Neural progenitor cell (in vitro differentiated cells): Measurements from ENCODE around the gene ATG16L2.

Experiments used
- CTCF ChIP-seq: fragments of 200-600 bp; sonication (generic); IDR thresholded peaks from 2 replicates; pipeline ENCODE4 v1.5.1; 2017; ENCODE audit warnings: antibody characterized with exemption, mild to moderate bottlenecking
- EZH2 ChIP-seq: fragments of 200-600 bp; sonication (generic); IDR thresholded peaks from 2 replicates; pipeline ENCODE4 v1.6.1; 2017; ENCODE audit warnings: antibody characterized with exemption, mild to moderate bottlenecking, moderate library complexity

DNA sequence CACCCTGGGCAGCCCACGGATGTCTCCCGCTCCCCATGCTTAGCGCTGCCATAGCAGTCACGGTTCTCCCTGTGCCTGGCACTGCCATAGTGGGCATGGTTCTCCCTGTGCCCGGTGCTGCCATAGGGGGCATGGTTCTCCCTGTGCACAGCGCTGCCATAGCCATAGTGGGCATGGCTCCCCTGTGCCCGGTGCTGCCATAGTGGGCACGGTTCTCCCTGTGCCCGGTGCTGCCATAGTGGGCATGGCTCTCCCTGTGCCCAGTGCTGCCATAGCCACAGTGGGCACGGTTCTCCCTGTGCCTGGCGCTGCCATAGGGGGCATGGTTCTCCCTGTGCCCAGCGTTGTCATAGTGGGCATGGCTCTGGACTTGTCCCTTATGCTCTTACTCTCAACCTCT, 42.2 kb upstream of the ATG16L2 start:
- TF ChIP-seq EZH2 (no peak), CTCF (no peak)
